ENCODE measurements around the gene COA1.
A peak's percentile ranks its signal among the peaks of the same experiment; 100 is the strongest.

DNA sequence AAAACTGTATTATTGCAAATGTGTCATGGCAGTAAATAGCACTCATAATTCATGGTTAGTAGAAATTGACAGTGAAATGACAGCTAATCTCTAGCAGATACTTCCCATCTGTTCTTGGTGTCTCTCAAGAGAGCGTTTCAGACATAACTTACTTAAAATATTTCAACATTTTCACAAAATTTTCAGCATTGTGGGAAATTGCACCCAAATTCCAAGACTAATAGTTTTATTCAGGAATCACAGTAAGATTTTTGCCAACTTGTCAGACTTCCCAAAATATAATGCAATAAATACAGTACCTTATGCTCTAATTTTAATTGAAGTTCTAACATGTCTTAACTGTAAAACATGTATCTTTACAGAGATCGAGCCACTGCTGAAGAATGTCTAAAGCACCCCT is 105.2 kb downstream of the COA1 start:
- TF ChIP-seq, protein P1, sequence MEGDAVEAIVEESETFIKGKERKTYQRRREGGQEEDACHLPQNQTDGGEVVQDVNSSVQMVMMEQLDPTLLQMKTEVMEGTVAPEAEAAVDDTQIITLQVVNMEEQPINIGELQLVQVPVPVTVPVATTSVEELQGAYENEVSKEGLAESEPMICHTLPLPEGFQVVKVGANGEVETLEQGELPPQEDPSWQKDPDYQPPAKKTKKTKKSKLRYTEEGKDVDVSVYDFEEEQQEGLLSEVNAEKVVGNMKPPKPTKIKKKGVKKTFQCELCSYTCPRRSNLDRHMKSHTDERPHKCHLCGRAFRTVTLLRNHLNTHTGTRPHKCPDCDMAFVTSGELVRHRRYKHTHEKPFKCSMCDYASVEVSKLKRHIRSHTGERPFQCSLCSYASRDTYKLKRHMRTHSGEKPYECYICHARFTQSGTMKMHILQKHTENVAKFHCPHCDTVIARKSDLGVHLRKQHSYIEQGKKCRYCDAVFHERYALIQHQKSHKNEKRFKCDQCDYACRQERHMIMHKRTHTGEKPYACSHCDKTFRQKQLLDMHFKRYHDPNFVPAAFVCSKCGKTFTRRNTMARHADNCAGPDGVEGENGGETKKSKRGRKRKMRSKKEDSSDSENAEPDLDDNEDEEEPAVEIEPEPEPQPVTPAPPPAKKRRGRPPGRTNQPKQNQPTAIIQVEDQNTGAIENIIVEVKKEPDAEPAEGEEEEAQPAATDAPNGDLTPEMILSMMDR (IDR thresholded peaks at IDR 0.05): no peak
- TF ChIP-seq MEF2A (IDR thresholded peaks at IDR 0.05; ENCODE audit: borderline replicate concordance, low read depth): no peak
- TF ChIP-seq RAD21 (IDR thresholded peaks at IDR 0.05; ENCODE audit: low read length): no peak
- no peak for TF ChIP-seq TEAD4 (IDR thresholded peaks at IDR 0.05; ENCODE audit: borderline replicate concordance, insufficient read depth)
- 0 out of 2 replicates have a peak, but pooled peaks have one; percentile 13 for TF ChIP-seq POLR2AphosphoS5 (IDR thresholded peaks at IDR 0.05; ENCODE audit: low read depth, low read length)
- no peak for TF ChIP-seq ELF1 (IDR thresholded peaks at IDR 0.05)
- no peak for TF ChIP-seq EZH2phosphoT487 (IDR thresholded peaks at IDR 0.05; ENCODE audit: borderline replicate concordance, low read depth)
- TF ChIP-seq EP300 (IDR thresholded peaks at IDR 0.05; ENCODE audit: borderline replicate concordance in 1 of 2, low read depth in 1 of 2, low read length in 1 of 2): no peak
- no peak for TF ChIP-seq RXRA (IDR thresholded peaks at IDR 0.05; ENCODE audit: borderline replicate concordance, low read depth)
- TF ChIP-seq TAF1 (IDR thresholded peaks at IDR 0.05; ENCODE audit: borderline replicate concordance, low read depth, low read length): no peak
- TF ChIP-seq RCOR1 (IDR thresholded peaks at IDR 0.05; ENCODE audit: low read length): no peak
- TF ChIP-seq, protein P2, sequence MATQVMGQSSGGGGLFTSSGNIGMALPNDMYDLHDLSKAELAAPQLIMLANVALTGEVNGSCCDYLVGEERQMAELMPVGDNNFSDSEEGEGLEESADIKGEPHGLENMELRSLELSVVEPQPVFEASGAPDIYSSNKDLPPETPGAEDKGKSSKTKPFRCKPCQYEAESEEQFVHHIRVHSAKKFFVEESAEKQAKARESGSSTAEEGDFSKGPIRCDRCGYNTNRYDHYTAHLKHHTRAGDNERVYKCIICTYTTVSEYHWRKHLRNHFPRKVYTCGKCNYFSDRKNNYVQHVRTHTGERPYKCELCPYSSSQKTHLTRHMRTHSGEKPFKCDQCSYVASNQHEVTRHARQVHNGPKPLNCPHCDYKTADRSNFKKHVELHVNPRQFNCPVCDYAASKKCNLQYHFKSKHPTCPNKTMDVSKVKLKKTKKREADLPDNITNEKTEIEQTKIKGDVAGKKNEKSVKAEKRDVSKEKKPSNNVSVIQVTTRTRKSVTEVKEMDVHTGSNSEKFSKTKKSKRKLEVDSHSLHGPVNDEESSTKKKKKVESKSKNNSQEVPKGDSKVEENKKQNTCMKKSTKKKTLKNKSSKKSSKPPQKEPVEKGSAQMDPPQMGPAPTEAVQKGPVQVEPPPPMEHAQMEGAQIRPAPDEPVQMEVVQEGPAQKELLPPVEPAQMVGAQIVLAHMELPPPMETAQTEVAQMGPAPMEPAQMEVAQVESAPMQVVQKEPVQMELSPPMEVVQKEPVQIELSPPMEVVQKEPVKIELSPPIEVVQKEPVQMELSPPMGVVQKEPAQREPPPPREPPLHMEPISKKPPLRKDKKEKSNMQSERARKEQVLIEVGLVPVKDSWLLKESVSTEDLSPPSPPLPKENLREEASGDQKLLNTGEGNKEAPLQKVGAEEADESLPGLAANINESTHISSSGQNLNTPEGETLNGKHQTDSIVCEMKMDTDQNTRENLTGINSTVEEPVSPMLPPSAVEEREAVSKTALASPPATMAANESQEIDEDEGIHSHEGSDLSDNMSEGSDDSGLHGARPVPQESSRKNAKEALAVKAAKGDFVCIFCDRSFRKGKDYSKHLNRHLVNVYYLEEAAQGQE (IDR thresholded peaks at IDR 0.05; ENCODE audit: low read depth, low read length): no peak
- TF ChIP-seq, protein P3, sequence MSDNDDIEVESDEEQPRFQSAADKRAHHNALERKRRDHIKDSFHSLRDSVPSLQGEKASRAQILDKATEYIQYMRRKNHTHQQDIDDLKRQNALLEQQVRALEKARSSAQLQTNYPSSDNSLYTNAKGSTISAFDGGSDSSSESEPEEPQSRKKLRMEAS (IDR thresholded peaks at IDR 0.05; ENCODE audit: low read depth): no peak
